OCI-LY3 (cell line): ENCODE data around the gene DOCK1.

Experiments used
- H2AFZ ChIP-seq: fragments of 200-600, 300-600 bp; shearing (Covaris generic); 2 replicates; pipeline ENCODE4 v1.6.0; 2014; ENCODE audit warnings: antibody characterized with exemption, low read depth, low read length
- H3K27ac ChIP-seq: fragments of 200-600, 300-600 bp; sonication (generic); 2 replicates; pipeline ENCODE4 v1.5.1; 2014; ENCODE audit warnings: mild to moderate bottlenecking, low read length, moderate library complexity, mixed read lengths
- H3K27me3 ChIP-seq: fragments of 200-600, 300-600 bp; sonication (generic); 2 replicates; pipeline ENCODE4 v1.6.1; 2014; ENCODE audit warnings: low read depth, low read length, mixed read lengths
- H3K36me3 ChIP-seq: fragments of 200-600, 300-600 bp; sonication (generic); replicated peaks from 2 replicates; pipeline ENCODE3; 2014; ENCODE audit warnings: low read depth, low read length, mixed read lengths
- H3K4me1 ChIP-seq: fragments of 300-600, 200-600 bp; sonication (generic); 2 replicates; pipeline ENCODE4 v1.6.1; 2014; ENCODE audit warnings: low read length, mixed read lengths
- H3K4me2 ChIP-seq: fragments of 200-600, 300-600 bp; sonication (generic); 2 replicates; pipeline ENCODE4 v1.6.1; 2014; ENCODE audit warnings: low read length, mixed read lengths
- H3K4me3 ChIP-seq: fragments of 300-600, 200-600 bp; sonication (generic); 2 replicates; pipeline ENCODE4 v1.5.1; 2014; ENCODE audit warnings: antibody characterized with exemption, mild to moderate bottlenecking, low read length, moderate library complexity
- H3K79me2 ChIP-seq: fragments of 300-600, 200-600 bp; shearing (Covaris generic); 2 replicates; pipeline ENCODE4 v1.6.1; 2014; ENCODE audit warnings: mild to moderate bottlenecking, low read length, mixed read lengths
- H3K9ac ChIP-seq: fragments of 300-600, 200-600 bp; shearing (Covaris generic); 2 replicates; pipeline ENCODE4 v1.6.0; 2014; ENCODE audit warnings: mild to moderate bottlenecking, low read length, moderate library complexity
- H3K9me3 ChIP-seq: fragments of 200-600, 300-600 bp; shearing (Covaris generic); 2 replicates; pipeline ENCODE4 v1.6.1; 2014; ENCODE audit warnings: low read length, mixed read lengths; ENCODE audit not compliant: insufficient read depth
- H4K20me1 ChIP-seq: fragments of 200-600, 300-600 bp; sonication (generic); 2 replicates; pipeline ENCODE4 v1.6.1; 2016; ENCODE audit warnings: low read length, mixed read lengths; ENCODE audit not compliant: insufficient read depth
- CTCF ChIP-seq: fragments of 200-600, 300-600 bp; sonication (generic); IDR thresholded peaks from 2 replicates; pipeline ENCODE4 v1.5.1; 2014; ENCODE audit warnings: antibody characterized with exemption, low read length, low read depth
- EZH2phosphoT487 ChIP-seq: fragments of 200-600 bp; shearing (Covaris generic); IDR thresholded peaks from 2 replicates; pipeline ENCODE4 v1.6.1; 2018; ENCODE audit warnings: antibody characterized with exemption, mixed run types, low read depth

The DOCK1 gene

GRCh38 chr10:127018766-127019165 lies 113.5 kb downstream of the DOCK1 start:
- no peaks in the 10 kb centered on the region for H3K4me1 ChIP-seq
- no peak overlapping the region for H2AFZ ChIP-seq
- H3K79me2 ChIP-seq: no peaks in the 10 kb centered on the region
- no peak overlapping the region for H3K4me3 ChIP-seq
- no peaks in the 10 kb centered on the region for H3K27me3 ChIP-seq
- H3K36me3 ChIP-seq: no peaks in the 10 kb centered on the region
- no peak for TF ChIP-seq EZH2phosphoT487
- no peak for TF ChIP-seq CTCF
- H3K4me2 ChIP-seq: no peak overlapping the region
- H3K27ac ChIP-seq: no peak overlapping the region
- H4K20me1 ChIP-seq: no peaks in the 10 kb centered on the region
- H3K9ac ChIP-seq: no peak overlapping the region
- no peaks in the 10 kb centered on the region for H3K9me3 ChIP-seq

GRCh38 chr10:127020260-127020659 lies 115.0 kb downstream of the DOCK1 start:
- Histone ChIP-seq H3K9me3 (no peaks in the 10 kb centered on the region), H3K27me3 (no peaks in the 10 kb centered on the region), H3K36me3 (no peaks in the 10 kb centered on the region), H3K4me2 (no peak overlapping the region), H3K4me3 (no peak overlapping the region), H3K27ac (no peak overlapping the region), H3K4me1 (no peaks in the 10 kb centered on the region), H4K20me1 (no peaks in the 10 kb centered on the region), H3K9ac (no peak overlapping the region), H3K79me2 (no peaks in the 10 kb centered on the region), H2AFZ (no peak overlapping the region)
- no peak for TF ChIP-seq CTCF
- no peak for TF ChIP-seq EZH2phosphoT487

- no peaks in the 10 kb centered on the region for H3K9me3 ChIP-seq
- no peak overlapping the region for H3K4me3 ChIP-seq
- no peaks in the 10 kb centered on the region for H3K36me3 ChIP-seq
- H3K4me1 ChIP-seq: no peaks in the 10 kb centered on the region
- H3K9ac ChIP-seq: no peak overlapping the region
- no peak overlapping the region for H2AFZ ChIP-seq
- TF ChIP-seq EZH2phosphoT487 (no peak), CTCF (no peak)
- H4K20me1 ChIP-seq: no peaks in the 10 kb centered on the region
- H3K27ac ChIP-seq: no peak overlapping the region
- H3K4me2 ChIP-seq: no peak overlapping the region
- H3K27me3 ChIP-seq: no peaks in the 10 kb centered on the region
- H3K79me2 ChIP-seq: no peaks in the 10 kb centered on the region
Observed at GRCh38 chr10:127021801-127022200, 116.6 kb downstream of the DOCK1 start.

- H2AFZ ChIP-seq: no peak overlapping the region
- H3K9me3 ChIP-seq: no peaks in the 10 kb centered on the region
- no peak overlapping the region for H3K9ac ChIP-seq
- H3K27ac ChIP-seq: no peak overlapping the region
- no peaks in the 10 kb centered on the region for H3K36me3 ChIP-seq
- no peaks in the 10 kb centered on the region for H3K4me1 ChIP-seq
- H3K27me3 ChIP-seq: no peaks in the 10 kb centered on the region
- no peaks in the 10 kb centered on the region for H4K20me1 ChIP-seq
- H3K79me2 ChIP-seq: no peaks in the 10 kb centered on the region
- no peak overlapping the region for H3K4me2 ChIP-seq
- TF ChIP-seq EZH2phosphoT487: no peak
- TF ChIP-seq CTCF: no peak
- H3K4me3 ChIP-seq: no peak overlapping the region
Observed at GRCh38 chr10:127024685-127025435, 119.6 kb downstream of the DOCK1 start.
